ENCODE measurements around the gene SMAGP. TPM values are rescaled to one million over a fixed set of nuclear protein-coding genes. Genes with fewer than 3 reads are reported as not detected.
A peak's percentile ranks its signal among the peaks of the same experiment; 100 is the strongest.

SMAGP gene
- total and polyA plus RNA-seq, 10 donors: 8.2 to 18.1 (median 11.6) TPM

DNA sequence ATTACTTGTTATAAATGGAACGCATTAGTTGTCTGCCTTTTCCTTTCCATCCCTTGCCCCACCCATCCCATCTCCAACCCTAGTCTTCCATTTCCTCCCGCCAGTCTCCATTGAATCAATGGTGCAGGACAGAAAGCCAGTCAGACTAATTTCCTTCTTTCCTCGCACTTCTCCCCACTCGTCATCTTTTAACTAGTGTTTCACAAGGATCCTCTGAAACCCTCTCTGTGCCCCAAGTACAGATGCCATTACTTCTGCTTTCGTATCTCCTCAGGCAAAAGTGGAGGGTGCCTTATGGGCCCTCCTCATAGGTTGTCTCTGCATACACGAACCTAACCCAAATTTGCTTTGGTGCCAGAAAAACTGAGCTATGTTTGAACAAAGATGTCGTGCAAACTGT, 27.3 kb downstream of the SMAGP start:
- H3K9me3 ChIP-seq: no peaks in the 10 kb centered on the region
- H3K36me3 ChIP-seq: peaks cover 3 to 63% (median 54%) of the 10 kb centered on the region in 6 donors
- WGBS, 5 donors: 49 to 71% (median 61%) methylated on average over 7 of the region's 7 CpGs
- peak overlapping the region in 7 of 8 donors; percentile 39 to 100 (median 59) for H3K27ac ChIP-seq
- no peak for DNase-seq
- no peak overlapping the region for H3K4me3 ChIP-seq
- peak in 1 of 3 donors; percentile 40 for TF ChIP-seq POLR2AphosphoS5 (IDR thresholded peaks at IDR 0.05)
- TF ChIP-seq POLR2A (IDR thresholded peaks at IDR 0.05): no peak
- TF ChIP-seq, protein P1, sequence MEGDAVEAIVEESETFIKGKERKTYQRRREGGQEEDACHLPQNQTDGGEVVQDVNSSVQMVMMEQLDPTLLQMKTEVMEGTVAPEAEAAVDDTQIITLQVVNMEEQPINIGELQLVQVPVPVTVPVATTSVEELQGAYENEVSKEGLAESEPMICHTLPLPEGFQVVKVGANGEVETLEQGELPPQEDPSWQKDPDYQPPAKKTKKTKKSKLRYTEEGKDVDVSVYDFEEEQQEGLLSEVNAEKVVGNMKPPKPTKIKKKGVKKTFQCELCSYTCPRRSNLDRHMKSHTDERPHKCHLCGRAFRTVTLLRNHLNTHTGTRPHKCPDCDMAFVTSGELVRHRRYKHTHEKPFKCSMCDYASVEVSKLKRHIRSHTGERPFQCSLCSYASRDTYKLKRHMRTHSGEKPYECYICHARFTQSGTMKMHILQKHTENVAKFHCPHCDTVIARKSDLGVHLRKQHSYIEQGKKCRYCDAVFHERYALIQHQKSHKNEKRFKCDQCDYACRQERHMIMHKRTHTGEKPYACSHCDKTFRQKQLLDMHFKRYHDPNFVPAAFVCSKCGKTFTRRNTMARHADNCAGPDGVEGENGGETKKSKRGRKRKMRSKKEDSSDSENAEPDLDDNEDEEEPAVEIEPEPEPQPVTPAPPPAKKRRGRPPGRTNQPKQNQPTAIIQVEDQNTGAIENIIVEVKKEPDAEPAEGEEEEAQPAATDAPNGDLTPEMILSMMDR (IDR thresholded peaks at IDR 0.05 in 8 of 11, conservative IDR thresholded peaks at IDR 0.05 in 3 of 11): no peak
- peaks cover 50 to 90% (median 81%) of the 10 kb centered on the region in 6 donors for H3K4me1 ChIP-seq
- intact Hi-C loops (cut with DNase I; ENCODE audit: low total_unique reads): no loop called here
- no peaks in the 10 kb centered on the region for H3K27me3 ChIP-seq (replicated peaks in 1 of 7)

DNA sequence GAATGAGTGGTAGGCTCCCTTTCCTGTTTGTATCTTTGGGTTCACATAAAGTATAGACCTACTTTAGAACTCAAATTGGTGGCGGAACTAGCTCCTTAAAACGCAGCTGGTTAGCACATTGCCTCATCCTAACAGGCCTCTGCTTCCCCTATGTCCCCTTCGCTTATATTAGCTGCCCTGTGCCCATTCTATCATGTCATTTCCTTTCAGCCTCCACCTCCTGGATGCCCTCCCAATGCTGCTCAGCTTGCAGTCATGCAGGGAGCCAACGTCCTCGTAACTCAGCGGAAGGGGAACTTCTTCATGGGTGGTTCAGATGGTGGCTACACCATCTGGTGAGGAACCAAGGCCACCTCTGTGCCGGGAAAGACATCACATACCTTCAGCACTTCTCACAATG, 28.1 kb downstream of the SMAGP start:
- 40 to 69% (median 50%) methylated on average over 7 of the region's 7 CpGs for WGBS, 5 donors
- peak in 2 of 3 donors; percentile 41 to 79 for TF ChIP-seq POLR2AphosphoS5 (IDR thresholded peaks at IDR 0.05)
- TF ChIP-seq, protein P1 (IDR thresholded peaks at IDR 0.05 in 8 of 11, conservative IDR thresholded peaks at IDR 0.05 in 3 of 11): no peak
- TF ChIP-seq POLR2A (IDR thresholded peaks at IDR 0.05): no peak
- H3K9me3 ChIP-seq: no peaks in the 10 kb centered on the region
- H3K27me3 ChIP-seq (replicated peaks in 1 of 7): no peaks in the 10 kb centered on the region
- H3K4me1 ChIP-seq: peaks cover 44 to 86% (median 76%) of the 10 kb centered on the region in 6 donors
- H3K27ac ChIP-seq: peak overlapping the region in 7 of 8 donors; percentile 1 to 100 (median 59)
- DNase-seq: no peak
- H3K36me3 ChIP-seq: peaks cover 3 to 63% (median 54%) of the 10 kb centered on the region in 6 donors
- intact Hi-C loops (cut with DNase I; ENCODE audit: low total_unique reads): no loop called here
- peak overlapping the region in 1 of 8 donors; percentile 13 for H3K4me3 ChIP-seq

GRCh38 chr12:51240971-51241370, 29.2 kb downstream of the SMAGP start:
- no peak for DNase-seq
- peak overlapping the region in 6 of 8 donors; percentile 26 to 100 (median 79) for H3K27ac ChIP-seq
- TF ChIP-seq, protein P1 (IDR thresholded peaks at IDR 0.05 in 8 of 11, conservative IDR thresholded peaks at IDR 0.05 in 3 of 11): no peak
- TF ChIP-seq POLR2AphosphoS5 (IDR thresholded peaks at IDR 0.05): no peak
- TF ChIP-seq POLR2A (IDR thresholded peaks at IDR 0.05): no peak
- intact Hi-C loops (cut with DNase I; ENCODE audit: low total_unique reads): no loop called here
- H3K4me3 ChIP-seq: peak overlapping the region in 2 of 8 donors; percentile 60 to 75
- no peaks in the 10 kb centered on the region for H3K9me3 ChIP-seq
- no peaks in the 10 kb centered on the region for H3K27me3 ChIP-seq (replicated peaks in 1 of 7)
- peaks cover 3 to 63% (median 54%) of the 10 kb centered on the region in 6 donors for H3K36me3 ChIP-seq
- H3K4me1 ChIP-seq: peaks cover 37 to 82% (median 65%) of the 10 kb centered on the region in 6 donors
- whole genome bisulfite sequencing, 5 donors: 75 to 89% (median 80%) methylated on average over 2 of the region's 2 CpGs

DNA sequence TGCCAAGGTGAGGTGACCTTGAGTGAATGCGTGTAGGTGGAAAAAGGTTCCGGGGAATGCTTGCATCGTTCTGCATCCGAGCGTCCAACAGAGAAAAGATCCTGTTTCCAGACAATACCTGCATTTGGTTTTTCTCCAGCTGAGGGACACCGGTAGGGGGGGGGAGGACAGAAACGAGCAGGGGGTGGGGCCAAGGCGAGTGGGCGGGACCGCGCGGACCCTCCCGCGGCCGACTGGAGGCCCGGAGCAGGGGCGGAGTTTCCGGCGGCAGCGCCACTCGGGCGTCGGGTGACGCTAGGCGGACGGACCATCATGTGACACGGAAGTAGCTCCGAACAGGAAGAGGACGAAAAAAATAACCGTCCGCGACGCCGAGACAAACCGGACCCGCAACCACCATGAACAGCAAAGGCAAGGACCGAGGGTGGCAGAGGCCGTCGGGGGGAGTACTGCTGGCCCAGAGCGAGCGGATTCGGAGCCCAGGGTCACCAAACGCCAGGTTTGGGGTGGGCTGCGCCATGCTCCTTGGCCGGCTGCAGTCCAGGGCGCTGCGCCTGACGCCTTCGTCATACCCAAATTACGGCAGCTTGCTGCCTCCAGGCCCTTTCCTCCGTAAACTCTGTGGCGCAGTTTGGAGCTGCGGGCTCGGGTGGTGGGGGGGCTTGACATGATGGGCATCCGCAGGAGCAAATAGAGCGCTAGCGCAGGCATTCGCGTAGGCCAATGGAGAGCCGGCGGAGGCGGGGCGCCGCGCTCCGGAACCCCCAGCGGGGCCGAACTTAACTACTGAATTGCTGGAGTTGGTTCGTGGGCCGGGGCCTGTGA, 31.5 kb downstream of the SMAGP start, which contains the start of gene DAZAP2:
Gene DAZAP2, plus strand, starts transcription at position 317 of the 825 bp plus-strand sequence. Its CDS starts 82 bp downstream, at position 399.
- intact Hi-C loops (cut with DNase I; ENCODE audit: low total_unique reads): no loop called here
- Histone ChIP-seq H3K36me3 (peaks cover 3 to 40% (median 37%) of the 10 kb centered on the region in 6 donors), H3K4me1 (peaks cover 33 to 59% (median 49%) of the 10 kb centered on the region in 6 donors), H3K27me3 (replicated peaks in 1 of 7) (no peaks in the 10 kb centered on the region), H3K27ac (peak within 1 kb of the TSS; percentile 99 to 100 (median 100)), H3K4me3 (peak within 1 kb of the TSS; percentile 57 to 84 (median 74)), H3K9me3 (no peaks in the 10 kb centered on the region)
- TF ChIP-seq POLR2AphosphoS5 (IDR thresholded peaks at IDR 0.05): peak; percentile 95 to 99 (median 99)
- TF ChIP-seq, protein P1 (IDR thresholded peaks at IDR 0.05 in 8 of 11, conservative IDR thresholded peaks at IDR 0.05 in 3 of 11): peak in 6 of 11 experiments; percentile 27 to 62 (median 36)
- peak; percentile 38 to 87 (median 86) for TF ChIP-seq POLR2A (IDR thresholded peaks at IDR 0.05)
- DNase-seq: peak; percentile 99
- WGBS, 5 donors: 0 to 1% (median 0%) methylated on average over 51 to 70 of the region's 70 CpGs

Data from spleen (tissue), 11 donors.